Endothelial cell of umbilical vein (primary cell): ENCODE data around the gene ALOX12. TPM values are rescaled to one million over a fixed set of nuclear protein-coding genes. Genes with fewer than 3 reads are reported as not detected.

Source experiments
- BruUV-seq: library from RNA; stranded (reverse); fragments of 400-500 nt; replicated peaks from 2 replicates; lab custom pipeline; 2021; lab: Mats Ljungman, UMichigan
- CTCF ChIA-PET: fragments of 300-600, 350-600 bp; sonication (Branson Sonifier 250); formaldehyde crosslinking; loops from one replicate; lab custom pipeline; 2021; ENCODE audit warnings: antibody characterized with exemption, inconsistent platforms; lab: Charles Lee
- POLR2A ChIA-PET: fragments of 300-600, 350-600 bp; sonication (Branson Sonifier 250); formaldehyde crosslinking; loops from one replicate; lab custom pipeline; 2021; ENCODE audit warnings: antibody characterized with exemption, inconsistent platforms; lab: Charles Lee
- DNase-seq: peaks from one replicate; pipeline ENCODE4 v3.0.0-alpha.2; 2011; ENCODE audit warnings: low read depth, low spot score
- FAIRE-seq: peaks from 2 replicates; lab custom pipeline; 2011; peaks lifted over from hg19 to GRCh38; lab: Jason Lieb, UNC
- H2AFZ ChIP-seq: 2 replicates; pipeline ENCODE4 v1.6.0; 2012; ENCODE audit warnings: low read depth, low read length, control low read depth, inconsistent platforms
- H3K27ac ChIP-seq: 2 replicates; pipeline ENCODE4 v1.5.1; 2011; ENCODE audit warnings: low read depth, mild to moderate bottlenecking, control low read depth, low read length, moderate library complexity; ENCODE audit not compliant: insufficient read depth
- H3K27me3 ChIP-seq, 2 experiments: 2 replicates each; pipeline versions ENCODE4 v1.6.0 to v1.6.1; 2011; ENCODE audit warnings: low read length in 2 of 2, mixed read lengths in 1 of 2; ENCODE audit not compliant: control insufficient read depth in 2 of 2, insufficient read depth in 2 of 2
- H3K36me3 ChIP-seq, 2 experiments: 2 replicates in 1 of 2; 3 replicates in 1 of 2; pipeline ENCODE4 v1.5.1; 2011; ENCODE audit warnings: low read length in 2 of 2, mild to moderate bottlenecking in 1 of 2, moderate library complexity in 1 of 2; ENCODE audit not compliant: control insufficient read depth in 2 of 2, insufficient read depth in 2 of 2; ENCODE audit errors: extremely low read depth in 1 of 2
- H3K4me1 ChIP-seq: 3 replicates; pipeline ENCODE4 v1.5.1; 2011; ENCODE audit warnings: mild to moderate bottlenecking, low read length; ENCODE audit not compliant: control insufficient read depth, insufficient read depth; ENCODE audit errors: extremely low read depth
- H3K4me2 ChIP-seq: 2 replicates; pipeline ENCODE4 v1.6.1; 2011; ENCODE audit warnings: low read length, control low read depth, mixed read lengths; ENCODE audit not compliant: insufficient read depth
- H3K4me3 ChIP-seq, 3 experiments: fragments of 200-600 bp in 1 of 3; sonication (generic), shearing (Covaris generic) in 1 of 3; replicated peaks in 1 of 3; 2 replicates each; pipeline ENCODE4 v1.5.1; 2011 to 2016; ENCODE audit warnings: control low read depth in 3 of 3, low read length in 3 of 3, mild to moderate bottlenecking in 2 of 3, inconsistent platforms in 1 of 3, low read depth in 1 of 3, moderate library complexity in 1 of 3; ENCODE audit not compliant: insufficient read depth in 1 of 3
- H3K79me2 ChIP-seq: 2 replicates; pipeline ENCODE4 v1.6.0; 2012; ENCODE audit warnings: low read length, inconsistent platforms; ENCODE audit not compliant: control insufficient read depth, insufficient read depth
- H3K9ac ChIP-seq: replicated peaks from 2 replicates; pipeline ENCODE3; 2011; ENCODE audit warnings: low read length, control low read depth; ENCODE audit not compliant: insufficient read depth; ENCODE audit errors: extremely low read depth
- H3K9me1 ChIP-seq: replicated peaks from 3 replicates; pipeline ENCODE4 v1.6.0; 2011; ENCODE audit warnings: mild to moderate bottlenecking, low read length; ENCODE audit not compliant: control insufficient read depth, insufficient read depth; ENCODE audit errors: extremely low read depth
- H3K9me3 ChIP-seq: replicated peaks from 2 replicates; pipeline ENCODE4 v1.5.1; 2012; ENCODE audit warnings: low read length, inconsistent platforms; ENCODE audit not compliant: control insufficient read depth, insufficient read depth
- H4K20me1 ChIP-seq: replicated peaks from 2 replicates; pipeline ENCODE3; 2011; ENCODE audit warnings: mild to moderate bottlenecking, low read length; ENCODE audit not compliant: control insufficient read depth, insufficient read depth; ENCODE audit errors: extremely low read depth
- GATA2 ChIP-seq: IDR thresholded peaks from 2 replicates; pipeline ENCODE4 v1.7.0; 2011; ENCODE audit warnings: low read depth, mild to moderate bottlenecking, moderate library complexity, mixed read lengths, low read length; ENCODE audit not compliant: insufficient read length, insufficient read depth
- MYC ChIP-seq: IDR thresholded peaks from one replicate; pipeline ENCODE4 v1.6.1; 2011; ENCODE audit warnings: mild to moderate bottlenecking, low read depth, low read length
- POLR2A ChIP-seq: IDR thresholded peaks from 2 replicates; pipeline ENCODE4 v1.6.1; 2012; ENCODE audit warnings: low read depth, mild to moderate bottlenecking, control low read depth, low read length
- dilution Hi-C: fragments of 300-500 bp; cut with MboI; formaldehyde crosslinking; loops from one replicate; pipeline ENCODE4 v1.15.0; 2019; ENCODE audit warnings: low sequenced_read_pairs; ENCODE audit not compliant: extremely low pct_ligation_motif_present
- intact Hi-C: fragments of 100-400 bp; cut with micrococcal nuclease; formaldehyde crosslinking; loops from one replicate; pipeline ENCODE4 v1.10.0; 2022
- polyA plus RNA-seq, 4 experiments: library from polyadenylated mRNA; depleted of rRNA in 3 of 4; stranded (reverse) in 3 of 4; unstranded in 1 of 4; fragments of >200 nt; gene quantifications; 2 replicates each; pipeline versions ENCODE4 v1.2.1 to v1.2.3, GENCODE V29; 2011 to 2012; ENCODE audit warnings: missing spikeins in 1 of 4
- total RNA-seq: library from RNA; stranded (reverse); gene quantifications from 2 replicates; pipeline ENCODE4 v1.2.3, GENCODE V29; 2021

Gene ALOX12
- total and polyA plus RNA-seq, 2 donors (not counting 3 experiments of a cell fraction or from before 2014, with no cell fraction given), result not detected

DNA sequence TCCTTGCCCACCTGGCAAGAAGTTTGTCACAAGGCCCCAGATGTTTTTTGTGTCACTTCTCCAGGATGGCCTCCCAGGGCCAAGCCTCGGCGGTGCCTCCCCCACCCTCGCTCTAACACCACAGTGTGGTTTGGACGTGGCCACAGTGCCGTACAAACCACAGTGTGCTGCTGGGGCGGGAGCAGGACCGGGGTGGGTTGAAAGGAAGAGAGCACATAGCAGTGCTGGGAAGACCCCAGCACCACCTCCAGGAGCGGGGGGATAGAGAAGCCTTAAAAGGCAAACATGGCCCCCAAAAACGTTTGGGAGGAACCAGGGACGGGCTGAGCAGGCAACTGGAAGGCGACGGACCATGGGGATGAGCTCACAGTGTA, 22.0 kb downstream of the ALOX12 start:
- no TSS peak for BruUV-seq
- POLR2A ChIA-PET, result no interaction called here
- no peak for FAIRE-seq

GRCh38 chr17:7018331-7018964, 22.6 kb downstream of the ALOX12 start:
- Histone ChIP-seq H3K36me3 (peaks cover 0 to 3% of the 10 kb centered on the region in 2 experiments), H3K9ac (no peak overlapping the region), H3K79me2 (peaks cover 16% of the 10 kb centered on the region), H3K4me2 (no peak overlapping the region), H3K4me3 (no peak overlapping the region), H2AFZ (no peak overlapping the region), H3K4me1 (peaks cover 51% of the 10 kb centered on the region), H3K27ac (no peak overlapping the region), H3K27me3 (no peaks in the 10 kb centered on the region), H3K9me3 (no peaks in the 10 kb centered on the region), H4K20me1 (no peaks in the 10 kb centered on the region), H3K9me1 (no peaks in the 10 kb centered on the region)
- no peak for FAIRE-seq
- dilution Hi-C loops (no loop called here), intact Hi-C loops (no loop called here)
- peak; percentile 15 for TF ChIP-seq POLR2A
- TF ChIP-seq GATA2, result no peak
- no peak for TF ChIP-seq MYC
- POLR2A ChIA-PET, result no interaction called here
- no peak for DNase-seq
- no TSS peak for BruUV-seq
- CTCF ChIA-PET, result interaction anchor here (1.1 to 5.2 kb wide), 2 partner anchors 27 to 108 kb away, joined by 3 to 58 read pairs; no protein-coding TSS in a partner anchor

More for the DNA sequence above, 22.0 kb downstream of the ALOX12 start:
- no peaks in the 10 kb centered on the region for H3K27me3 ChIP-seq
- no peak overlapping the region for H3K4me3 ChIP-seq
- peaks cover 54% of the 10 kb centered on the region for H3K4me1 ChIP-seq
- no peak overlapping the region for H2AFZ ChIP-seq
- no peak overlapping the region for H3K27ac ChIP-seq
- dilution Hi-C loops, result no loop called here
- H3K79me2 ChIP-seq, result peaks cover 17% of the 10 kb centered on the region
- no peak for DNase-seq
- TF ChIP-seq GATA2 (no peak), MYC (no peak)
- intact Hi-C loops, result no loop called here
- no peaks in the 10 kb centered on the region for H3K9me3 ChIP-seq
- H3K4me2 ChIP-seq, result no peak overlapping the region
- CTCF ChIA-PET, result interaction anchor here (1.1 to 5.2 kb wide), 2 partner anchors 28 to 107 kb away, joined by 3 to 58 read pairs; no protein-coding TSS in a partner anchor
- no peaks in the 10 kb centered on the region for H3K9me1 ChIP-seq
- peaks cover 0 to 3% of the 10 kb centered on the region in 2 experiments for H3K36me3 ChIP-seq
- H3K9ac ChIP-seq, result no peak overlapping the region
- H4K20me1 ChIP-seq, result no peaks in the 10 kb centered on the region
